ENCODE data around the gene TLE1.

GRCh38 chr9:81620002-81620390, 69.4 kb downstream of the TLE1 start:
- TF ChIP-seq, protein P1, sequence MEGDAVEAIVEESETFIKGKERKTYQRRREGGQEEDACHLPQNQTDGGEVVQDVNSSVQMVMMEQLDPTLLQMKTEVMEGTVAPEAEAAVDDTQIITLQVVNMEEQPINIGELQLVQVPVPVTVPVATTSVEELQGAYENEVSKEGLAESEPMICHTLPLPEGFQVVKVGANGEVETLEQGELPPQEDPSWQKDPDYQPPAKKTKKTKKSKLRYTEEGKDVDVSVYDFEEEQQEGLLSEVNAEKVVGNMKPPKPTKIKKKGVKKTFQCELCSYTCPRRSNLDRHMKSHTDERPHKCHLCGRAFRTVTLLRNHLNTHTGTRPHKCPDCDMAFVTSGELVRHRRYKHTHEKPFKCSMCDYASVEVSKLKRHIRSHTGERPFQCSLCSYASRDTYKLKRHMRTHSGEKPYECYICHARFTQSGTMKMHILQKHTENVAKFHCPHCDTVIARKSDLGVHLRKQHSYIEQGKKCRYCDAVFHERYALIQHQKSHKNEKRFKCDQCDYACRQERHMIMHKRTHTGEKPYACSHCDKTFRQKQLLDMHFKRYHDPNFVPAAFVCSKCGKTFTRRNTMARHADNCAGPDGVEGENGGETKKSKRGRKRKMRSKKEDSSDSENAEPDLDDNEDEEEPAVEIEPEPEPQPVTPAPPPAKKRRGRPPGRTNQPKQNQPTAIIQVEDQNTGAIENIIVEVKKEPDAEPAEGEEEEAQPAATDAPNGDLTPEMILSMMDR (IDR thresholded peaks at IDR 0.05) = no peak
- TF ChIP-seq POLR2A (IDR thresholded peaks at IDR 0.05) = no peak
- TF ChIP-seq POLR2AphosphoS5 (IDR thresholded peaks at IDR 0.05; ENCODE audit: insufficient read depth in 1 of 2, low read depth in 1 of 2) = no peak
